Inflammatory macrophage treated with lipopolysaccharide for 1 hour (primary cell): ENCODE measurements around the gene TMEM161B.
"Not testable (repeated sequence)": the region's sequence is repeated elsewhere in the genome, so short reads cannot be mapped to it uniquely, and the experiment has no call there.

Source experiments
- DNase-seq, 2 donors: peaks; one replicate each; pipeline ENCODE4 v3.0.0-alpha.2; 2020 to 2022

Gene TMEM161B

DNA sequence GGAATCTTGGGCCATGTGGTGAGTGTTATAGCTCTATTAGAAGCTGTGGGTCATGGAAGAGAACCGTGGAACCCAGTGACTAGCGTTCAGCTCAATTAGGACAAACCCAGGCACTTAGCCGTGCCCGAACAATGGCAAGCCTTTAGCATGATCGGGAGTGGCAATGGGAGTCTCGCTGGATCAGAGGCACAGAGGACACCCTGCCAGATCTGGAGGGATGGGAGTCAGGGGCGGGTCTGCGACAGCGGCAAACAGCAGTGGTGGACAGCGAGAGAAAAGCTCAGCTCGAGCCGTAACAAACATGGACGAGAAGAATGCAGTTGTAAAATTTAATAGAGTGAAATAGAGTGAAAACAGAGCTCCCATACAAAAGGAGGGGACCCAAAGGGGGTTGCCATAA is 91.2 kb downstream of the TMEM161B start:
- not testable (repeated sequence) for DNase-seq

DNA sequence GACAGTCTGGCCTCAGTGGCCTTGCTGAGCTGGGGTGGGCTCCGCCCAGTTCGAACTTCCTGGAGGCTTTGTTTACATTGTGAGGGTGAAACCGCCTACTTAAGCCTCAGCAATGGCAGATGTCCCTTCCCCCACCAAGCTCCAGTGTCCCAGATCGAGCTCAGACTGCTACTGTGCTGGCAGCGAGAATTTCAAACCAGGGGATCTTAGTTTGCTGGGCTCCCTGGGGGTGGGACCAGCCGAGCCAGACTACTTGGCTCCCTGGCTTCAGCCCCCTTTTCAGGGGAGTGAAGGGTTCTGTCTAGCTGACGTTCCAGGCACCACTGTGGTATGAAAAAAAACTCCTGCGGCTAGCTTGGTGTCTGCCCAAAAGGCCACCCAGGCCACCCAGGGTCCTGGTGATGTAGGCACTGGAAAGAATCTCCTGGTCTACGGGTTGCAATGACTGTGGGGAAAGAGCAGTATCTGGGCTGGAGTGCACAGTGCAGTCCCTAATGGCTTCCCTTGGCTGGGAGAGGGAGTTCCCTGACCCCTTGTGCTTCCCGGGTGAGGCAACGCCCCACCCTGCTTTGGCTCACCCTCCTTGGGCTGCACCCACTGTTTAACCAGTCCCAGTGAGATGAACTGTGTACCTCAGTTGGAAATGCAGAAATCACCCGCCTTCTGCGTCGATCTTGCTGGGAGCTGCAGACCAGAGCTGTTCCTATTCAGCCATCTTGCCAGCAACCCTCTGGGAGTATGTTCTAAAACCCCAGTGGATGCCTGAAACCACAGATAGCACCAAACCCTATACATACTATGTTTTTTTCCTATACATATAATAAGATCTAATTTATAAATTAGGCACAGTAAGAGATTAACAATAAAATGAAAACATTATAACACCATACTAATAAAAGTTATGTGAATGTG is 95.5 kb downstream of the TMEM161B start:
- no peak for DNase-seq

DNA sequence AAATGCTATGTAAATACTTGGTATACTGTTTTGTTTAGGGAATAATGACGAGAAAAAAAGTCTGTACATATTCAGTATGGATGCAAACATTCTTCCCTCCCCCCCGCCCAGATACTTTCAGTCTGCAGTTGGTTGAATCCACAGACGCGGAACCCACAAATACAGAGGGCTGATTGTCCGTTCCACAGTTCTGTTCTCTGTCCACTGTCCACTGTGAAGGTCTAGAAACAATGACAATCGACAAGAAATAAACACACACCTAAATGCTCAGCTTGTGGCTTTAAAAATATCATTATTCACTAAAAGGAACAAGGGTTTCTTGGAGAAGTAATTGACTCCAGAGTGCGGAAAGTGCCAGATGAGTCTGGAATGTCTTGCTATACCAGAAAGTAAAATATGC is 109.1 kb downstream of the TMEM161B start:
- no peak for DNase-seq

DNA sequence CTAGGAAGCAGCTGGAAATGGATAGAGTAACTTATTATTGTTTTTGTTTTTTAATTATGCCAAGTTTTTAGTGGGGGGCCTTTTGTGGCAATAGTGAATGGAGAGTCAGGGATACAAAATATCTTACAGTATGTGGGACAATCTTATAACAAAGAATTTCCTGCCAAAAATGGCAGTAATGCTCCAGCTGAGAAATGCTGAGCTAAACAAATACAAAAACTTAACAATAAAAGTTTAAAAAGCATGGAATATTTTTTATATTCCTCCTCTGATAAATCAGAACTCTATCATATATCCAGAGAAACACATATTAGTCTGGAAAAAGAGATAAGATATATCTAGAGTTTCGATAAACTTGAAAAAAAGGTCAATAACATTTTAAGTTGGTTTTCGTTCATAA is 110.6 kb downstream of the TMEM161B start:
- DNase-seq, result no peak

DNA sequence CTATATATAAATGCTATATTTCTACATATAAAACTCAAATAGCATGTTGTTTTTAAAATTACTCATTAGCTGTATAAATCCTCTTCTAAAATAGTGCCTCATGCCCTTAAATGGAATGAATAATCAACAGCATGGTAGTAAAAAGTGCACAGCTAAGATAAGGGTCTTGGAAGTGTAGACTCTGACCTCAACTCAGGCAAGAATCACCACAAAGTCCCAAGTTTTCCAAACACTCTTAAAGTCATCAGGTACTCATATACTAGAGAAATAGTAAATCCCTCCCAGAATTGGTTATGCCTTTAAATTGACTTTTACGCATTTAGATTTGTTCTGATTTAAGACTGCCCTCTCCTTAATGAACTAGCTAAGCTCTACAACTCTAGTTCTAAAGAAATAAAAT is 113.8 kb downstream of the TMEM161B start:
- no peak for DNase-seq

DNA sequence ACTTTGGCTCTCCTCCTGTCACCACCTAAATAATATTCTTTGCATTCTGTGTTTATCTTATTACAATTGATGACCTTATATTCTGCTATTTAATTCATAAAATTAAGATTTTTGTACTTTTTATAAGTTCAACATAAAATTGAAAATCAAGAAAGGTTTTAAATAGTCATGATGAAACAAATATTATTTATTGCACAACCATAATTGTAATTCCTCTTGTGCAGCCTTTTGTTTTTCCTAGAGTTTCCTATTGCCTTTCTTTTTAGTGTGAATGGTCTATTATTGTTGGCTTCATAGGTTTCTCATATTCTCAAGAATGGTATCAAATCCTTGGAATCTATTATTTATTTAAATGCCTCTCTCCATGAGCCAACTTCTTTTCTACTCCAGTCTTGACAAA is 117.9 kb downstream of the TMEM161B start:
- DNase-seq, result no peak

DNA sequence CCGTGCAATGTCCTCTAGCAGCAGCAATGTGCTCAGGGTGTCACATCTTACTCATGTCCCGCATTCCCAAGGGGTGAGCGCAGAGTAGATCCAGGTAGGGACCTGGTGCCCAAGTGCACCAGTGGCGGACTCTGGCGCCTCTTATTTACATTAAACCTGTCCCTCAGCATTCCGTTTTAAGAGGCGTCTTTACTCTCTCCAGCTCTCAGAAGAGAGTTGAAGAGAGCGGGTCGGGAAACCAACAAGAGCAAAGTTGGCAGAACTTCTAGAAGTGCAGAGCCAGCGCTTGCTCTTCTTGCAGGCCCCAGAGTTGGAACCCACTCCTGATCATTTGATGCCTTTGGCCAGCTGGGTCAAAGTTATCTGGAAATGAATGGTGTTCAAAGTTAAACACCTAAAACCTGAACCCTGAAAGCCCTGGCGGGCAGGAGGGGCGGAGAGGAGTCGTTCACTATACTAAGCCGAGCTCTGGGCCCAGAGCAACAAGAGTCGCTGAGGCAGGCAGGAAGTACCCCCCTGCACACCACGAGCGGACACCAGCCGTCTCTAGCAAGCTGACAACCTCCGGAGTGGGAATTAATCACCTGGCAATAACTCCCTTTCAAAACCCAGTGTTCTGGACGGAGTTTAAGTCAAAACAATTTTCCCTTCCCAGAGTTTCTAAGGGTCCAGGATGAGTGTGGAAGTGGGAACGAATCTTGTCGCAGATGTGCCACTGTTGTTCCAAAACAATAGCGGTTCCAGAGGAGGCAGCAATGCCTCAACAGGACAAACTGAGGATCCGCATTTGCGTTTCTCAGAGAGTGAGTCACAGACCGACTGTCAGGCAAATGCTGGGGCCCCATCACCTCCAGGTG is 122.8 kb downstream of the TMEM161B start:
- DNase-seq, result no peak

DNA sequence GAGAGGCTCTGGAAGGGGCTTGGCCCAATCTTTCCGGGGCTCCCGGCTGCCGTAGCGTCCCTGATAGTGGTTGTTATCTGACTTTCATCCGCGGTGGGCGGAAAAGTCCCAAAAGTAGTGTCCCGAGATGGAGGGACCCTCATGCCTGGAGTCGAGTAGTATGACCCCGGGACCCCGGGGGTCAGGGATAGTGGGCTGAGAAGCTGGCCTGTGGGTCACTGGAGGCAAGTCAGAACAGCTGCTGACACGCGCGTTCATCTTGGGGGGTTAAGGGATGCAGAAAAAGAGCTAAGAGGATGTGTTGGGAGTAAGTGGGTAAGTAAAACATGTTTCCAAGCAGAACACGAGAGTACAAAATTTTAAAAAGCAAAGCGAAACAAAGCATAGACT is 123.4 kb downstream of the TMEM161B start:
- no peak for DNase-seq
